ENCODE data around the gene RAD51B.

- TF ChIP-seq CTCF (IDR thresholded peaks at IDR 0.05) = no peak
- no peak for TF ChIP-seq SIN3A (IDR thresholded peaks at IDR 0.05; ENCODE audit: borderline replicate concordance, insufficient read depth, low read depth, low read length)
Measured at GRCh38 chr14:68222726-68223125, 403.1 kb downstream of the RAD51B start.
